ENCODE data around the gene HPSE2. TPM values are rescaled to one million over a fixed set of nuclear protein-coding genes. Genes with fewer than 3 reads are reported as not detected.

HPSE2 gene
- total and polyA plus RNA-seq, 4 donors, result 0.05 TPM; not detected in 3

DNA sequence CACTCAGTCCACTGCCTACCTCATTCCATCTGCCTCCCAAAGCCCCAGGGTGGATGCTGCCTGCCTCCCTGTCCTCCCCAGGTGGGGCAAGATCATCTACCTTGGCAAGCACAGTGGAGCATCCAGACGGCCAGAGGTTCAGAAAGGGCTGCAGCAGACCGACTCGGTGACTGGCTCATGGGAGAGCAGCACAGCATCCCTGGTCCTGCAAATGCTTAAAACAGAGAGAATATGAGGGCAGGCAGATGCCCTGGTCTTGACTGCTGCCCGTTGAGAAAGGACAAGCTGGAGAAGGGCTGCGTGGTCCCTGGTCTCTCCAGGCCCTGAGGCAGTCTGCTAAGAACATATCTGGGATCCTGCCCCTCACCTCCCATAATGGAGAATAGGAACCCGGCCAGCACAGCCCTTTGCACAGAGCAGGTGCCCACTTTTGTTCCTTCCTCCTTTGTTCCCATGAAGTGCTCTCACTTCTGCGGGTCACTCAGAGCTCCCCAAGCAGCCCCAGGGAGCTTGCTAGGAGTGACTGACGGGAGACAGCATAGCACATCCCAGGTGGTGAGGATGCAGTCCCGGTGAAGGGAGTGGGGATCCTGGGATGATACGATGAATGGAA lies 790.3 kb downstream of the HPSE2 start:
- H3K27ac ChIP-seq (ENCODE audit: low read depth in 1 of 2, low read length in 2 of 2), result no peak overlapping the region
- no peaks in the 10 kb centered on the region for H3K27me3 ChIP-seq (ENCODE audit: control insufficient read depth in 4 of 4, insufficient read depth in 4 of 4, low read length in 3 of 4)
- H3K36me3 ChIP-seq (ENCODE audit: control insufficient read depth in 4 of 4, insufficient read depth in 3 of 4, low read depth in 1 of 4, low read length in 3 of 4), result peaks cover 0 to 26% (median 14%) of the 10 kb centered on the region in 4 donors
- no peaks in the 10 kb centered on the region for H3K9me3 ChIP-seq (ENCODE audit: control insufficient read depth in 4 of 4, low read length in 3 of 4)
- no peak overlapping the region for H3K9ac ChIP-seq (ENCODE audit: low read depth in 1 of 2, low read length in 2 of 2)
- peaks cover 0 to 11% (median 4%) of the 10 kb centered on the region in 4 donors for H3K4me1 ChIP-seq (ENCODE audit: control insufficient read depth in 4 of 4, insufficient read depth in 4 of 4, low read length in 3 of 4)
- TF ChIP-seq RAD21 (IDR thresholded peaks at IDR 0.05) (no peak), FOXA2 (IDR thresholded peaks at IDR 0.05) (no peak)
- TF ChIP-seq, protein P1, sequence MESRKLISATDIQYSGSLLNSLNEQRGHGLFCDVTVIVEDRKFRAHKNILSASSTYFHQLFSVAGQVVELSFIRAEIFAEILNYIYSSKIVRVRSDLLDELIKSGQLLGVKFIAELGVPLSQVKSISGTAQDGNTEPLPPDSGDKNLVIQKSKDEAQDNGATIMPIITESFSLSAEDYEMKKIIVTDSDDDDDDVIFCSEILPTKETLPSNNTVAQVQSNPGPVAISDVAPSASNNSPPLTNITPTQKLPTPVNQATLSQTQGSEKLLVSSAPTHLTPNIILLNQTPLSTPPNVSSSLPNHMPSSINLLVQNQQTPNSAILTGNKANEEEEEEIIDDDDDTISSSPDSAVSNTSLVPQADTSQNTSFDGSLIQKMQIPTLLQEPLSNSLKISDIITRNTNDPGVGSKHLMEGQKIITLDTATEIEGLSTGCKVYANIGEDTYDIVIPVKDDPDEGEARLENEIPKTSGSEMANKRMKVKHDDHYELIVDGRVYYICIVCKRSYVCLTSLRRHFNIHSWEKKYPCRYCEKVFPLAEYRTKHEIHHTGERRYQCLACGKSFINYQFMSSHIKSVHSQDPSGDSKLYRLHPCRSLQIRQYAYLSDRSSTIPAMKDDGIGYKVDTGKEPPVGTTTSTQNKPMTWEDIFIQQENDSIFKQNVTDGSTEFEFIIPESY (IDR thresholded peaks at IDR 0.05), result no peak
- TF ChIP-seq, protein P2, sequence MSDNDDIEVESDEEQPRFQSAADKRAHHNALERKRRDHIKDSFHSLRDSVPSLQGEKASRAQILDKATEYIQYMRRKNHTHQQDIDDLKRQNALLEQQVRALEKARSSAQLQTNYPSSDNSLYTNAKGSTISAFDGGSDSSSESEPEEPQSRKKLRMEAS (IDR thresholded peaks at IDR 0.05), result no peak
- 91% methylated on average over 10 of the region's 10 CpGs for WGBS
- no peak for DNase-seq (ENCODE audit: low spot score)
- H3K4me3 ChIP-seq (ENCODE audit: low read depth in 1 of 3, low read length in 3 of 3), result no peak overlapping the region

DNA sequence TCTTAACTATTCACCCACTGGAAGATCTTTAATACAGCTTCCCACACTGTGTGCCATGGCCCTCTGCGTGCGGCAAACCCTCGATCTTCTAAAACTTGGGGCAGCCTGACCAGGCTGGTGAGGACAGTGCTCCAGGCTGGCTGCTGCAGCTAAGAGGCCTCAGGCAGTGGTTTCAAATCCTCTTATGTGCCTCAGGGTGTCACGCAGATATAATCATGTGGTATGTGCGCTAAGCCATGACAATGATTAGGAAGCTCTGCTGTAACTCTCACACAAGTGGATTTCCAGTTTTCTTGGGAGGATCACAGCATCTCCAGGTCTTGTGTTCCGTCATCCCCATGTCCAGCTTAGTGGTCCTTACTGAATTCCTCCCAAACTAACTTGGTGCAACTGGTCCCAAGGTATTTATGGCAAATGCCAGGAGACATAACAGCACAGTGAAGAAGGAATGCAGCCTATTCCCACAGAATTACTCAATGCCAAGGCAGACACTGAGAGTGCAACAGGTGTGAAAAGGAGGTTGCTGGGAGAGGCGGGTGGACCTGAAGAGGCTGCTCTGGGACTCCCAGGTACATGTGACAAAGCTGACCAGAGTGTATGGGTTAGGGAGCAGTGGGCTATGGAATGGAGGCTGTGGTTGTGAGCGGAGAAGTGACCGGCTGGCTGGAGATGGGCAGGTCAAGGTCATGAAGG lies 791.2 kb downstream of the HPSE2 start:
- TF ChIP-seq NR2F2 (IDR thresholded peaks at IDR 0.05), result no peak
- H3K9me3 ChIP-seq (ENCODE audit: control insufficient read depth in 4 of 4, low read length in 3 of 4), result no peaks in the 10 kb centered on the region
- WGBS, result 96% methylated on average over 9 of the region's 9 CpGs
- H3K9ac ChIP-seq (ENCODE audit: low read depth in 1 of 2, low read length in 2 of 2), result no peak overlapping the region
- no peaks in the 10 kb centered on the region for H3K27me3 ChIP-seq (ENCODE audit: control insufficient read depth in 4 of 4, insufficient read depth in 4 of 4, low read length in 3 of 4)
- H3K4me3 ChIP-seq (ENCODE audit: low read depth in 1 of 3, low read length in 3 of 3), result no peak overlapping the region
- no peak overlapping the region for H3K27ac ChIP-seq (ENCODE audit: low read depth in 1 of 2, low read length in 2 of 2)
- H3K36me3 ChIP-seq (ENCODE audit: control insufficient read depth in 4 of 4, insufficient read depth in 3 of 4, low read depth in 1 of 4, low read length in 3 of 4), result peaks cover 0 to 26% (median 14%) of the 10 kb centered on the region in 4 donors
- DNase-seq (ENCODE audit: low spot score), result no peak
- H3K4me1 ChIP-seq (ENCODE audit: control insufficient read depth in 4 of 4, insufficient read depth in 4 of 4, low read length in 3 of 4), result peaks cover 0 to 11% (median 3%) of the 10 kb centered on the region in 4 donors

DNA sequence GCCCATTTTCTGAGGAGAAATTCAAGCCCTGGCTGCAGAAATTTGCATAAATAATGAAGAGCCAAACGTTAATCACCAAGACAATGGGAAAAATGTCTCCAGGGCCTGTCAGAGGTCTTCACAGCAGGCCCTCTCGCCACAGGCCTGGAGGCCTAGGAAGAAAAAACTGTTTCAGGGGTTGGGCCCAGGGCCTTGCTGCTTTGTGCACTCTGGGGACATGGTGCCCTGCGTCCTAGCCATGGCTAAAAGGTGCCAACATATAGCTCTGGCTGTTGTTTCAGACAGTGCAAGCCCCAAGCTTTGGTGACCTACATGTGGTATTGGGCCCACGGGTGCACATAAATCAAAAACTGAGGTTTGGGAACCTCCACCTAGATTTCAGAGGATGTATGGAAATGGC lies 796.9 kb downstream of the HPSE2 start:
- TF ChIP-seq, protein P3, sequence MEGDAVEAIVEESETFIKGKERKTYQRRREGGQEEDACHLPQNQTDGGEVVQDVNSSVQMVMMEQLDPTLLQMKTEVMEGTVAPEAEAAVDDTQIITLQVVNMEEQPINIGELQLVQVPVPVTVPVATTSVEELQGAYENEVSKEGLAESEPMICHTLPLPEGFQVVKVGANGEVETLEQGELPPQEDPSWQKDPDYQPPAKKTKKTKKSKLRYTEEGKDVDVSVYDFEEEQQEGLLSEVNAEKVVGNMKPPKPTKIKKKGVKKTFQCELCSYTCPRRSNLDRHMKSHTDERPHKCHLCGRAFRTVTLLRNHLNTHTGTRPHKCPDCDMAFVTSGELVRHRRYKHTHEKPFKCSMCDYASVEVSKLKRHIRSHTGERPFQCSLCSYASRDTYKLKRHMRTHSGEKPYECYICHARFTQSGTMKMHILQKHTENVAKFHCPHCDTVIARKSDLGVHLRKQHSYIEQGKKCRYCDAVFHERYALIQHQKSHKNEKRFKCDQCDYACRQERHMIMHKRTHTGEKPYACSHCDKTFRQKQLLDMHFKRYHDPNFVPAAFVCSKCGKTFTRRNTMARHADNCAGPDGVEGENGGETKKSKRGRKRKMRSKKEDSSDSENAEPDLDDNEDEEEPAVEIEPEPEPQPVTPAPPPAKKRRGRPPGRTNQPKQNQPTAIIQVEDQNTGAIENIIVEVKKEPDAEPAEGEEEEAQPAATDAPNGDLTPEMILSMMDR (IDR thresholded peaks at IDR 0.05; ENCODE audit: low read depth, low read length, missing input control), result no peak
- TF ChIP-seq, protein P2 (IDR thresholded peaks at IDR 0.05), result no peak
- TF ChIP-seq, protein P4, sequence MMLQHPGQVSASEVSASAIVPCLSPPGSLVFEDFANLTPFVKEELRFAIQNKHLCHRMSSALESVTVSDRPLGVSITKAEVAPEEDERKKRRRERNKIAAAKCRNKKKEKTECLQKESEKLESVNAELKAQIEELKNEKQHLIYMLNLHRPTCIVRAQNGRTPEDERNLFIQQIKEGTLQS (IDR thresholded peaks at IDR 0.05), result no peak
- TF ChIP-seq TAF1 (conservative IDR thresholded peaks at IDR 0.05) (no peak), HNF4G (IDR thresholded peaks at IDR 0.05) (no peak), YY1 (IDR thresholded peaks at IDR 0.05) (no peak), RAD21 (IDR thresholded peaks at IDR 0.05) (no peak), FOXA2 (IDR thresholded peaks at IDR 0.05) (no peak), RXRA (IDR thresholded peaks at IDR 0.05) (no peak)
- TF ChIP-seq, protein P5, sequence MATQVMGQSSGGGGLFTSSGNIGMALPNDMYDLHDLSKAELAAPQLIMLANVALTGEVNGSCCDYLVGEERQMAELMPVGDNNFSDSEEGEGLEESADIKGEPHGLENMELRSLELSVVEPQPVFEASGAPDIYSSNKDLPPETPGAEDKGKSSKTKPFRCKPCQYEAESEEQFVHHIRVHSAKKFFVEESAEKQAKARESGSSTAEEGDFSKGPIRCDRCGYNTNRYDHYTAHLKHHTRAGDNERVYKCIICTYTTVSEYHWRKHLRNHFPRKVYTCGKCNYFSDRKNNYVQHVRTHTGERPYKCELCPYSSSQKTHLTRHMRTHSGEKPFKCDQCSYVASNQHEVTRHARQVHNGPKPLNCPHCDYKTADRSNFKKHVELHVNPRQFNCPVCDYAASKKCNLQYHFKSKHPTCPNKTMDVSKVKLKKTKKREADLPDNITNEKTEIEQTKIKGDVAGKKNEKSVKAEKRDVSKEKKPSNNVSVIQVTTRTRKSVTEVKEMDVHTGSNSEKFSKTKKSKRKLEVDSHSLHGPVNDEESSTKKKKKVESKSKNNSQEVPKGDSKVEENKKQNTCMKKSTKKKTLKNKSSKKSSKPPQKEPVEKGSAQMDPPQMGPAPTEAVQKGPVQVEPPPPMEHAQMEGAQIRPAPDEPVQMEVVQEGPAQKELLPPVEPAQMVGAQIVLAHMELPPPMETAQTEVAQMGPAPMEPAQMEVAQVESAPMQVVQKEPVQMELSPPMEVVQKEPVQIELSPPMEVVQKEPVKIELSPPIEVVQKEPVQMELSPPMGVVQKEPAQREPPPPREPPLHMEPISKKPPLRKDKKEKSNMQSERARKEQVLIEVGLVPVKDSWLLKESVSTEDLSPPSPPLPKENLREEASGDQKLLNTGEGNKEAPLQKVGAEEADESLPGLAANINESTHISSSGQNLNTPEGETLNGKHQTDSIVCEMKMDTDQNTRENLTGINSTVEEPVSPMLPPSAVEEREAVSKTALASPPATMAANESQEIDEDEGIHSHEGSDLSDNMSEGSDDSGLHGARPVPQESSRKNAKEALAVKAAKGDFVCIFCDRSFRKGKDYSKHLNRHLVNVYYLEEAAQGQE (IDR thresholded peaks at IDR 0.05), result no peak
- Histone ChIP-seq H3K27ac (ENCODE audit: low read depth in 1 of 2, low read length in 2 of 2) (no peak overlapping the region), H3K9me3 (ENCODE audit: control insufficient read depth in 4 of 4, low read length in 3 of 4) (no peaks in the 10 kb centered on the region), H3K4me1 (ENCODE audit: control insufficient read depth in 4 of 4, insufficient read depth in 4 of 4, low read length in 3 of 4) (no peaks in the 10 kb centered on the region), H3K27me3 (ENCODE audit: control insufficient read depth in 4 of 4, insufficient read depth in 4 of 4, low read length in 3 of 4) (no peaks in the 10 kb centered on the region), H3K9ac (ENCODE audit: low read depth in 1 of 2, low read length in 2 of 2) (no peak overlapping the region), H3K36me3 (ENCODE audit: control insufficient read depth in 4 of 4, insufficient read depth in 3 of 4, low read depth in 1 of 4, low read length in 3 of 4) (peaks cover 16 to 37% (median 34%) of the 10 kb centered on the region in 4 donors), H3K4me3 (ENCODE audit: low read depth in 1 of 3, low read length in 3 of 3) (no peak overlapping the region)
- 94% methylated on average over 4 of the region's 4 CpGs for WGBS
- DNase-seq (ENCODE audit: low spot score), result no peak
